H9 (cell line): ENCODE measurements around the gene ZBTB25. TPM values are rescaled to one million over a fixed set of nuclear protein-coding genes. Genes with fewer than 3 reads are reported as not detected.

Experiments
- DNase-seq: peaks from one replicate; pipeline ENCODE4 v3.0.0-alpha.2; 2017
- H2AFZ ChIP-seq: one replicate; pipeline ENCODE4 v1.6.1; 2013; ENCODE audit warnings: mild to moderate bottlenecking, low read length, control low read depth, moderate library complexity
- H2AK5ac ChIP-seq: 2 replicates; pipeline ENCODE4 v1.6.1; 2013; ENCODE audit warnings: low read length, control low read depth, mixed read lengths; ENCODE audit not compliant: insufficient read length
- H2BK120ac ChIP-seq: one replicate; pipeline ENCODE4 v1.6.1; 2013; ENCODE audit warnings: low read depth, mild to moderate bottlenecking, low read length, control low read depth, inconsistent platforms; ENCODE audit not compliant: poor library complexity, severe bottlenecking
- H2BK12ac ChIP-seq: 2 replicates; pipeline ENCODE4 v1.6.1; 2013; ENCODE audit warnings: low read length, control low read depth, mixed read lengths, low read depth; ENCODE audit not compliant: insufficient read length
- H2BK15ac ChIP-seq: 2 replicates; pipeline ENCODE4 v1.6.1; 2013; ENCODE audit warnings: low read depth, low read length, control low read depth
- H2BK20ac ChIP-seq: one replicate; pipeline ENCODE4 v1.6.1; 2013; ENCODE audit warnings: low read depth, mild to moderate bottlenecking, low read length, control low read depth, inconsistent platforms; ENCODE audit not compliant: poor library complexity, severe bottlenecking
- H2BK5ac ChIP-seq: 2 replicates; pipeline ENCODE4 v1.6.1; 2013; ENCODE audit warnings: low read length, control low read depth, mixed read lengths; ENCODE audit not compliant: insufficient read length
- H3K14ac ChIP-seq: 2 replicates; pipeline ENCODE4 v1.6.1; 2013; ENCODE audit warnings: low read length, control low read depth; ENCODE audit not compliant: insufficient read depth
- H3K18ac ChIP-seq: 2 replicates; pipeline ENCODE4 v1.6.1; 2013; ENCODE audit warnings: low read depth, mild to moderate bottlenecking, mixed read lengths, low read length, control low read depth; ENCODE audit not compliant: insufficient read length
- H3K23ac ChIP-seq: 2 replicates; pipeline ENCODE4 v1.6.1; 2013; ENCODE audit warnings: low read length, control low read depth, mixed read lengths, low read depth; ENCODE audit not compliant: insufficient read length
- H3K23me2 ChIP-seq: 2 replicates; pipeline ENCODE4 v1.6.1; 2013; ENCODE audit warnings: low read depth, mild to moderate bottlenecking, mixed read lengths, low read length, control low read depth; ENCODE audit not compliant: insufficient read length, poor library complexity, severe bottlenecking
- H3K27ac ChIP-seq: 2 replicates; pipeline ENCODE4 v1.5.1; 2013; ENCODE audit warnings: low read length, control low read depth, mixed read lengths, low read depth; ENCODE audit not compliant: insufficient read length
- H3K27me3 ChIP-seq: 2 replicates; pipeline ENCODE4 v1.6.1; 2013; ENCODE audit warnings: low read length, control low read depth, inconsistent platforms; ENCODE audit not compliant: insufficient read depth
- H3K4ac ChIP-seq: 2 replicates; pipeline ENCODE4 v1.6.1; 2013; ENCODE audit warnings: low read depth, mild to moderate bottlenecking, control low read depth, inconsistent platforms, low read length, moderate library complexity
- H3K4me1 ChIP-seq: 2 replicates; pipeline ENCODE4 v1.6.1; 2013; ENCODE audit warnings: low read length, control low read depth, inconsistent platforms; ENCODE audit not compliant: insufficient read depth
- H3K4me2 ChIP-seq: 2 replicates; pipeline ENCODE4 v1.6.1; 2013; ENCODE audit warnings: low read length, control low read depth, mixed read lengths; ENCODE audit not compliant: insufficient read length, insufficient read depth
- H3K56ac ChIP-seq: 2 replicates; pipeline ENCODE4 v1.6.1; 2013; ENCODE audit warnings: low read depth, mild to moderate bottlenecking, mixed read lengths, low read length, control low read depth; ENCODE audit not compliant: insufficient read length
- H3K79me1 ChIP-seq: 2 replicates; pipeline ENCODE4 v1.6.1; 2013; ENCODE audit warnings: low read depth, mild to moderate bottlenecking, moderate library complexity, low read length, control low read depth, inconsistent platforms; ENCODE audit not compliant: insufficient read depth, poor library complexity, severe bottlenecking
- H3K79me2 ChIP-seq: 2 replicates; pipeline ENCODE4 v1.6.1; 2013; ENCODE audit warnings: low read length, control low read depth, inconsistent platforms; ENCODE audit not compliant: insufficient read depth
- H3K9ac ChIP-seq: 2 replicates; pipeline ENCODE4 v1.6.1; 2013; ENCODE audit warnings: low read length, control low read depth, mixed read lengths; ENCODE audit not compliant: insufficient read length; ENCODE audit errors: extremely low read depth
- H3K9me3 ChIP-seq: one replicate; pipeline ENCODE4 v1.6.1; 2013; ENCODE audit warnings: low read depth, low read length, inconsistent platforms; ENCODE audit not compliant: control insufficient read depth
- H3T11ph ChIP-seq: one replicate; pipeline ENCODE4 v1.6.1; 2013; ENCODE audit warnings: mild to moderate bottlenecking, low read length, control low read depth, inconsistent platforms
- H4K20me1 ChIP-seq: one replicate; pipeline ENCODE4 v1.6.1; 2013; ENCODE audit not compliant: control insufficient read depth, insufficient read length, insufficient read depth
- H4K5ac ChIP-seq: 2 replicates; pipeline ENCODE4 v1.6.1; 2013; ENCODE audit warnings: low read depth, mild to moderate bottlenecking, mixed read lengths, low read length, control low read depth; ENCODE audit not compliant: insufficient read length
- H4K8ac ChIP-seq: replicated peaks from 2 replicates; pipeline ENCODE4 v1.6.1; 2013; ENCODE audit warnings: low read length, control low read depth, mixed read lengths, low read depth; ENCODE audit not compliant: insufficient read length
- H4K91ac ChIP-seq: 2 replicates; pipeline ENCODE4 v1.6.1; 2013; ENCODE audit warnings: low read depth, mild to moderate bottlenecking, moderate library complexity, mixed read lengths, low read length, control low read depth; ENCODE audit not compliant: insufficient read length
- H3K27ac Mint-ChIP-seq, 3 experiments: 2 replicates in 2 of 3; 3 replicates in 1 of 3; pipeline ENCODE4 v1.8.0; 2020 to 2021; ENCODE audit warnings: mixed read lengths in 3 of 3, mild to moderate bottlenecking in 1 of 3, moderate library complexity in 1 of 3
- H3K27me3 Mint-ChIP-seq: 2 replicates; pipeline ENCODE4 v1.8.0; 2021; ENCODE audit warnings: low read depth, mild to moderate bottlenecking, moderate library complexity, mixed read lengths
- H3K36me3 Mint-ChIP-seq, 3 experiments: 2 replicates in 2 of 3; 3 replicates in 1 of 3; pipeline ENCODE4 v1.8.0; 2020 to 2021; ENCODE audit warnings: low read depth in 3 of 3, mixed read lengths in 3 of 3; ENCODE audit not compliant: insufficient read depth in 1 of 3
- H3K4me1 Mint-ChIP-seq, 2 experiments: 2 replicates each; pipeline ENCODE4 v1.8.0; 2020; ENCODE audit warnings: mixed read lengths in 2 of 2
- H3K4me3 Mint-ChIP-seq, 2 experiments: 2 replicates in 1 of 2; 3 replicates in 1 of 2; pipeline ENCODE4 v1.8.0; 2020 to 2021; ENCODE audit warnings: mild to moderate bottlenecking in 2 of 2, mixed read lengths in 2 of 2, moderate library complexity in 1 of 2
- H3K9me3 Mint-ChIP-seq, 2 experiments: 2 replicates in 1 of 2; 3 replicates in 1 of 2; pipeline ENCODE4 v1.8.0; 2020; ENCODE audit warnings: mild to moderate bottlenecking in 2 of 2, mixed read lengths in 2 of 2, moderate library complexity in 1 of 2
- WGBS: extraction: QIAGEN DNeasy Blood & Tissue Kit; methylation state at CpG from one replicate; pipeline ENCODE4 v1.1.7; 2013; ENCODE audit warnings: missing lambda C conversion rate, low lambda C conversion rate, mixed read lengths; ENCODE audit not compliant: insufficient read length; ENCODE audit errors: extremely low coverage; 5-methylcytosine and 5-hydroxymethylcytosine counted together
- total RNA-seq: library from RNA; stranded (reverse); gene quantifications from 2 replicates; pipeline ENCODE4 v1.2.1, GENCODE V29; 2021
- TF ChIP-seq, protein P1 (sequence below): fragments of 200-600 bp; sonication (generic); conservative IDR thresholded peaks from 3 replicates; pipeline ENCODE4 v1.8.0; 2021; ENCODE audit warnings: antibody characterized with exemption, mild to moderate bottlenecking

The ZBTB25 gene
- total RNA-seq, 1 experiment from 2014 or later = 8.2 TPM

DNA sequence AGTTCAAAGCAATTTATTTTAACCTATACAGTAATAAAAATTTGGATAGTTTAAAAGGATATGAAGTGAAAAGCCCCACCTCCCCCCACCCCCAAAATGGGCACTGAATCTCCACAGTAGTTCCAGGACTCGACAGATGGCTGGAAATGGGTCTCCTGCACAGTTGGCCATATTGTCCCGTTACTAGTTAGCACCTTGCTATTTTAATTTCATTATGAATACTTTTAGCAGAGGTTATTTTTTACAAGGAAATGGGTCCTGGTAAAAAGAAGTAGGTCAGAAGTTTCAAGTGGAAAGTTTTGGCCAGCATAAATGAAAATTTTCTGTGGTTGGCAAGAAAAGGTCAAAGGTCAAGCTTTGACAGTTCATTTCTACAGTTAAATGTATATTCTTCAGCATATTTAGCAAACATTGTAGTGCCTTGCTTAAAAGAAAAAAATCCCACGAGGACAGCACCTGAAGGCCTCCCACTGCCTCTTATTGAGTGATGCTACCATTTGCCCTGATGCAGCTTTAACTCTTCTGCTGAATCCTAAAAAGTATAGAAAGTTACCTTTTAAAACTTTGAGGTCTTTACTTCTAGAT lies 87.2 kb downstream of the ZBTB25 start:
- no peak overlapping the region for H3K9ac ChIP-seq
- no peak overlapping the region for H3K4ac ChIP-seq
- H2BK15ac ChIP-seq = no peak overlapping the region
- no peaks in the 10 kb centered on the region for H3K27me3 ChIP-seq
- no peaks in the 10 kb centered on the region for H3K79me1 ChIP-seq
- H2BK20ac ChIP-seq = no peak overlapping the region
- H3T11ph ChIP-seq = no peak overlapping the region
- H3K23ac ChIP-seq = no peak overlapping the region
- WGBS = no CpG with 5 or more reads among the region's 3 CpGs
- no peak overlapping the region for H3K4me2 ChIP-seq
- no peak overlapping the region for H2AK5ac ChIP-seq
- H3K23me2 ChIP-seq = no peaks in the 10 kb centered on the region
- H2BK5ac ChIP-seq = no peak overlapping the region
- H3K79me2 ChIP-seq = no peaks in the 10 kb centered on the region
- H4K8ac ChIP-seq = no peak overlapping the region
- Mint-ChIP-seq H3K27me3 (no peaks in the 10 kb centered on the region), H3K4me3 (no peak overlapping the region), H3K9me3 (no peaks in the 10 kb centered on the region), H3K27ac (no peak overlapping the region), H3K4me1 (no peaks in the 10 kb centered on the region), H3K36me3 (peaks cover 49 to 92% (median 78%) of the 10 kb centered on the region in 3 experiments; a peak in 6 of 7 replicates)
- no peak overlapping the region for H2AFZ ChIP-seq
- H2BK120ac ChIP-seq = no peak overlapping the region
- H4K5ac ChIP-seq = no peak overlapping the region
- TF ChIP-seq, protein P1, sequence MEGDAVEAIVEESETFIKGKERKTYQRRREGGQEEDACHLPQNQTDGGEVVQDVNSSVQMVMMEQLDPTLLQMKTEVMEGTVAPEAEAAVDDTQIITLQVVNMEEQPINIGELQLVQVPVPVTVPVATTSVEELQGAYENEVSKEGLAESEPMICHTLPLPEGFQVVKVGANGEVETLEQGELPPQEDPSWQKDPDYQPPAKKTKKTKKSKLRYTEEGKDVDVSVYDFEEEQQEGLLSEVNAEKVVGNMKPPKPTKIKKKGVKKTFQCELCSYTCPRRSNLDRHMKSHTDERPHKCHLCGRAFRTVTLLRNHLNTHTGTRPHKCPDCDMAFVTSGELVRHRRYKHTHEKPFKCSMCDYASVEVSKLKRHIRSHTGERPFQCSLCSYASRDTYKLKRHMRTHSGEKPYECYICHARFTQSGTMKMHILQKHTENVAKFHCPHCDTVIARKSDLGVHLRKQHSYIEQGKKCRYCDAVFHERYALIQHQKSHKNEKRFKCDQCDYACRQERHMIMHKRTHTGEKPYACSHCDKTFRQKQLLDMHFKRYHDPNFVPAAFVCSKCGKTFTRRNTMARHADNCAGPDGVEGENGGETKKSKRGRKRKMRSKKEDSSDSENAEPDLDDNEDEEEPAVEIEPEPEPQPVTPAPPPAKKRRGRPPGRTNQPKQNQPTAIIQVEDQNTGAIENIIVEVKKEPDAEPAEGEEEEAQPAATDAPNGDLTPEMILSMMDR = no peak
- no peak overlapping the region for H3K56ac ChIP-seq
- H3K18ac ChIP-seq = no peak overlapping the region
- H3K14ac ChIP-seq = no peak overlapping the region
- no peaks in the 10 kb centered on the region for H3K9me3 ChIP-seq
- no peak overlapping the region for H2BK12ac ChIP-seq
- DNase-seq = no peak
- no peaks in the 10 kb centered on the region for H4K20me1 ChIP-seq
- no peak overlapping the region for H3K27ac ChIP-seq
- no peak overlapping the region for H4K91ac ChIP-seq
- no peaks in the 10 kb centered on the region for H3K4me1 ChIP-seq
